Activated T-helper 1 cell treated with Interleukin-2 at 50 U/mL for 16 hours (primary cell): ENCODE results near the gene ICAM5.
"Not testable (repeated sequence)": the region's sequence is repeated elsewhere in the genome, so short reads cannot be mapped to it uniquely, and the experiment has no call there.

ENCODE experiments used
- DNase-seq: peaks from one replicate; pipeline ENCODE4 v3.0.0-alpha.2; 2020; ENCODE audit warnings: low read depth

The ICAM5 gene

DNA sequence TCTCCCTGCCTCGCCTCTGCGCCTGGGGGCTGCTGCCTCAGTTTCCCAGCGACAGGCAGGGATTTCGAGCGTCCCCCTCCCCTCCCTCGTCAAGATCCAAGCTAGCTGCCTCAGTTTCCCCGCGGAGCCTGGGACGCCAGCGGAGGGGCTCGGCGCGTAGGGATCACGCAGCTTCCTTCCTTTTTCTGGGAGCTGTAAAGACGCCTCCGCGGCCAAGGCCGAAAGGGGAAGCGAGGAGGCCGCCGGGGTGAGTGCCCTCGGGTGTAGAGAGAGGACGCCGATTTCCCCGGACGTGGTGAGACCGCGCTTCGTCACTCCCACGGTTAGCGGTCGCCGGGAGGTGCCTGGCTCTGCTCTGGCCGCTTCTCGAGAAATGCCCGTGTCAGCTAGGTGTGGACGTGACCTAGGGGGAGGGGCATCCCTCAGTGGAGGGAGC lies 19.6 kb upstream of the ICAM5 start:
- DNase-seq: peak; percentile 55

- peak; percentile 57 for DNase-seq
Observed at GRCh38 chr19:10270616-10271394, 18.9 kb upstream of the ICAM5 start, which contains the start of gene ICAM1. Gene ICAM1, plus strand, starts transcription at chr19:10271120. Its CDS starts 40 bp downstream, at chr19:10271160.

DNA sequence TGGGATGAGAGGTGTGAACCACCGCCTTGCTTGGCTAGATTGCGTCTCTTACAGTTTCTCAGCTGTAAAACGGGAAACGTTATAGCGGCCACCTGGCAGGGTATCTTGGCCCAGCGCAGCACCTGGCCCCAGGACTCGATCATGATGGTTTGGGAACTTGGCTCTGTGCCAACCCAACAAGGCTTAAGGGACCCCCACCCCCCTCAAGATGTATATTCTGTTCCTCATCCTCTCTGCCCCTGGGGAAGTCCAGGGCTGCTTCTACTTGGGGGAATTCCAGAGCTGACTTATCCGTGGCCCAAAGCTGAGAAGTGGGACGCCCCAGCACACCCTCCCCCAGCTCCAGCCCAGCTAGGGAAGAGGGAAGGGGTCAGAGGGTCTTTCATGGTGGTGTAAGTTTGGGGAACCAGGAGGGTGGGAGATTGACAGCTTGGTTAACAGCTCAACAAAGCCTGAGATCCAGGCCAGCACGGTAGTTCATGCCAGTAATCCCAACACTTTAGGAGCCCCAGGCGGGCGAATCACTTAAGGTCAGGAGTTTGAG lies 18.1 kb upstream of the ICAM5 start:
- no peak for DNase-seq

DNA sequence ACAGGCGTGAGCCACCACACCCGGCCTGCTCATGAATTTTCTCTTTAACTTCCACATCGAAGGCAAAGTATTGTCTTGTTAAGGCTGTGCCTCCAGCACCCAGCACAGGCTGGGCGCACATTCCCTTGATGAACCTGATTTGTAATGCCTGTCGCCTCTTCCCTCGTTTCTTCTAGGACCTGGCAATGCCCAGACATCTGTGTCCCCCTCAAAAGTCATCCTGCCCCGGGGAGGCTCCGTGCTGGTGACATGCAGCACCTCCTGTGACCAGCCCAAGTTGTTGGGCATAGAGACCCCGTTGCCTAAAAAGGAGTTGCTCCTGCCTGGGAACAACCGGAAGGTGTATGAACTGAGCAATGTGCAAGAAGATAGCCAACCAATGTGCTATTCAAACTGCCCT lies 15.2 kb upstream of the ICAM5 start:
- DNase-seq: no peak

DNA sequence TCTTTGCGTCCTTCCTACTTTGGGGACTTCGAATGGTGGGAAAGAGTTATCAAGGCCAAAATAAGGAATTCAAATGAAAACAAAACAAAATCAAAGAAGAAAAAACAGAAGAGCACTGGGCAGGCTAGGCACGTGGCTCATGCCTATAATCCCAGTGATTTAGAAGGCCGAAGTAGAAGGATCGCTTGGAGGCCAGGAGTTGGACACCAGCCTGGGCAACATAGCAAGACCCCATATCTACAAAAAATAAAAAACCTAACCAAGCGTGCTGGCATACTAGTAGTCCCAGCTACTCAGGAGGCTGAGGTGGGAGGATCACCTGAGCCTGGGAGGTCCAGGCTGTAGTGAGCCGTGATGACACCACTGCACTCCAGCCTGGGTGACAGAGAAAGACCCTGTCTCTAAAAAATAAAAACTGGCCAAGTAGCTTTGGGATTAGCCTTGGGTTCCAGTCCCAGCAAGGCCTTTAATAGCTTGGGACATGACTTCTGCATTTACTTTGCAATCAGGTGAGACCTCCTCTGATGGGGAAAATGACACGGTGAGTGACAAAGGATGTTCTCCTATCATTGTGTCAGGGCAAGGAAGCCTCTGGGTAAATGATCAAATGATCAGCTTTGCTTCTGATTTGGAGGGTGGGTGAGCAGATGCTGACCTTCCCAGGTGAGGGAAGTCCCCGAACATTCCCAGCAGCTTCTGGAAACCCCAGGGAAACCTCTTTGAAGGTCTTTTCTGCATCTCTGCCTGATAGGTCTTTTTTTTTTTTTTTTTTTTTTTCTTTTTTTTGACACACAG lies 11.8 kb upstream of the ICAM5 start:
- DNase-seq: no peak

DNA sequence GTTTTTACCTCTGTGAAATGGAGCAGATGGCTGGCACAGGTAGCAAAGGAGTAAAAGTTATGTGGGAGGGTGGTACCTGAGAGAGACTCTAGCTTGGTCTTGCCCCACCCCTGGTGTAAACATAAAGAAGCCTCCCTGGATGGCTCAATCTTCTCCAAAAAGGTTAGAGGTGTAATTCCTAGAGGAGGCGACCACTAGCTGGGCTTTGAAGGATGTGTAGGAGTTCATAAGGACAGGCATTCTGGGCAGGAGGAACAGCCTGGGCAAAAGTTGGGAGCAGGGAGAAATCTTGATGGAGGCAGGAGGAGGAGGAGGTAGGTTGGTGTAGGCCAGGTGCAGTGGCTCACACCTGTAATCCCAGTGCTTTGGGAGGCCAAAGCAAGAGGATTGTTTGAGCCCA lies 10.8 kb upstream of the ICAM5 start:
- no peak for DNase-seq

DNA sequence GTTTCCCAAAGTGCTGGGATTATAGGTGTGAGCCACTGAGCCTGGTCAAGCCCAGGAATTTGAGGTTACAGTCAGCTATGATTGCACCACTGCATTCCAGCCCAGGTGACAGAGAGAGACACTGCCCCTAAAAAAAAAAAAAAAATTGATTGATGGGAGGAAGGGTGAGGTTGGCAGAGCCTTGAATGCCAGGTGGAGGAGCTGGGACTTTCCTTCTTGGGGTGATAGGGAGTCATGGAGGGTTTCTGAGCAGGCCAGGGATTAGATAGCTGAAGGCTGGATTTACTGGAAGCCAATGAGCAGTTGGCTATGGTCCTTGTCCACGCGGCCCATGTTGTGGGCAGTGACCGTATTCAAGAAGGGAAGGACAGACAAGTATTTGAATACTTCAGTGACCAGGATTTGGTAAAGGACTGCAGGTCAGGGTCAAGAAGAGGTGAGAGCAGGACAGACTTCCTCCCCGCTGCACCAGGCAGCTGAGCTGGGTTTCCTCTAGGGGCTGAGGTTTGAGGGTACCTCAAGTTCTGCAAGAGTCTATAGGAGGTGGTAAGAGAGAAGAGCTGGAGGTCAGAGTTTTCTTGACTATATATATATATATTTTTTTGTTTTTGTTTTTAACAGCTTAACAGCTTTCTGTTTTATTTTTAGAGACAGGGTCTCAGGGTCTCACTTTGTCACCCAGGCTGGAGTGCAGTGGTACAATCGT lies 9.9 kb upstream of the ICAM5 start:
- no peak for DNase-seq

DNA sequence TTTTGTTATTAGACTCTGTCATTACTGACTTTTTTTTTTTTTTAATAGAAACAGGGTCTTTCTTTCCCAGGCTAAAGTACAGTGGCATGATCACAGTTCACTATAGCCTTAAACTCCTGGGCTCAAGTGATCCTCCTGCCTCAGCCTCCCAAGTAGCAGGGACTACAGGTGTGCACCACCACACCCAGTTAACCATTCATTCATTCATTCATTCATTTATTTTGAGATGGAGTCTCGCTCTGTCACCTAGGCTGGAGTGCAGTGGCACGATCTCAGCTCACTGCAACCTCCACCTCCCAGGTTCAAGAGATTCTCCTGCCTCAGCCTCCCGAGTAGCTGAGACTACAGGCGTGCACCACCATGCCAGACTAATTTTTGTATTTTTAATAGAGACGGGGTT lies 7.7 kb upstream of the ICAM5 start:
- DNase-seq: not testable (repeated sequence)

DNA sequence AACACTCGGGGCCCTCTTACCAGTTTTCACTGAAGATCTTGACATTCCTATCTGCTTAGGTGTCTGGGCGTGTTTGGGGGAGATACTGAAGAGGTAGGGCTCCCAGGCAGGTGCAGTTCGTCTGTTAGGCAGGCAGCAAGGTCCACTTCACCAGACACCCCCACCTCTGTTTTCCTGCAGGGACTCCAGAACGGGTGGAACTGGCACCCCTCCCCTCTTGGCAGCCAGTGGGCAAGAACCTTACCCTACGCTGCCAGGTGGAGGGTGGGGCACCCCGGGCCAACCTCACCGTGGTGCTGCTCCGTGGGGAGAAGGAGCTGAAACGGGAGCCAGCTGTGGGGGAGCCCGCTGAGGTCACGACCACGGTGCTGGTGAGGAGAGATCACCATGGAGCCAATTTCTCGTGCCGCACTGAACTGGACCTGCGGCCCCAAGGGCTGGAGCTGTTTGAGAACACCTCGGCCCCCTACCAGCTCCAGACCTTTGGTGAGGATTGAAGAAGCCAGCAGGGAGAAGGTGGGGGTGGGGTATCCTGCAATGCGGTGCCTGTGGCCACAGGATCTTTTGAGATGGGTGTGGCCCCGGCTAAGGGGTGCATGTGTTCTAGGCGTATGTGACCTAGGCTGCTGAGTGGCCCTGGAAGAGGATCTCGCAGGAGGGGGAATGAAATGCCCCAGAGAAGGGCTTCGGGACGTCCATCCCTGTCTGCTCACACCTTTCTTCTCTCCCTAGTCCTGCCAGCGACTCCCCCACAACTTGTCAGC lies 6.3 kb upstream of the ICAM5 start:
- DNase-seq: no peak

DNA sequence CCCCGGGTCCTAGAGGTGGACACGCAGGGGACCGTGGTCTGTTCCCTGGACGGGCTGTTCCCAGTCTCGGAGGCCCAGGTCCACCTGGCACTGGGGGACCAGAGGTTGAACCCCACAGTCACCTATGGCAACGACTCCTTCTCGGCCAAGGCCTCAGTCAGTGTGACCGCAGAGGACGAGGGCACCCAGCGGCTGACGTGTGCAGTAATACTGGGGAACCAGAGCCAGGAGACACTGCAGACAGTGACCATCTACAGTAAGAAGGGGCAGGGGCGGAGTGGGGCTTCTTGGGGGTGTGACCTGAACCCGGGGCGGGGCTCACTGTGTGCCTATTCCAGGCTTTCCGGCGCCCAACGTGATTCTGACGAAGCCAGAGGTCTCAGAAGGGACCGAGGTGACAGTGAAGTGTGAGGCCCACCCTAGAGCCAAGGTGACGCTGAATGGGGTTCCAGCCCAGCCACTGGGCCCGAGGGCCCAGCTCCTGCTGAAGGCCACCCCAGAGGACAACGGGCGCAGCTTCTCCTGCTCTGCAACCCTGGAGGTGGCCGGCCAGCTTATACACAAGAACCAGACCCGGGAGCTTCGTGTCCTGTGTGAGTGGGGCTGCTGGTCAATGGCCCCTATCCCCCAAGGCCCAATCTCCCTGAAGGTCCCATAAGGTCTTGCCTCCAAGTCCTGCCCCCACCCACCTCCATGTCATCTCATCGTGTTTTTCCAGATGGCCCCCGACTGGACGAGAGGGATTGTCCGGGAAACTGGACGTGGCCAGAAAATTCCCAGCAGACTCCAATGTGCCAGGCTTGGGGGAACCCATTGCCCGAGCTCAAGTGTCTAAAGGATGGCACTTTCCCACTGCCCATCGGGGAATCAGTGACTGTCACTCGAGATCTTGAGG lies 5.4 kb upstream of the ICAM5 start:
- DNase-seq: no peak

DNA sequence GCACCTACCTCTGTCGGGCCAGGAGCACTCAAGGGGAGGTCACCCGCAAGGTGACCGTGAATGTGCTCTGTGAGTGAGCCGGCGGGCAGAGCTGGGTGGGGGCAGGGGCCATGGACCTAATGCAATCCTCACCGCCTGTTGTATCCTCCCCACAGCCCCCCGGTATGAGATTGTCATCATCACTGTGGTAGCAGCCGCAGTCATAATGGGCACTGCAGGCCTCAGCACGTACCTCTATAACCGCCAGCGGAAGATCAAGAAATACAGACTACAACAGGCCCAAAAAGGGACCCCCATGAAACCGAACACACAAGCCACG lies 4.8 kb upstream of the ICAM5 start:
- DNase-seq: no peak

GRCh38 chr19:10285393-10285792 lies 4.4 kb upstream of the ICAM5 start:
- DNase-seq: no peak

DNA sequence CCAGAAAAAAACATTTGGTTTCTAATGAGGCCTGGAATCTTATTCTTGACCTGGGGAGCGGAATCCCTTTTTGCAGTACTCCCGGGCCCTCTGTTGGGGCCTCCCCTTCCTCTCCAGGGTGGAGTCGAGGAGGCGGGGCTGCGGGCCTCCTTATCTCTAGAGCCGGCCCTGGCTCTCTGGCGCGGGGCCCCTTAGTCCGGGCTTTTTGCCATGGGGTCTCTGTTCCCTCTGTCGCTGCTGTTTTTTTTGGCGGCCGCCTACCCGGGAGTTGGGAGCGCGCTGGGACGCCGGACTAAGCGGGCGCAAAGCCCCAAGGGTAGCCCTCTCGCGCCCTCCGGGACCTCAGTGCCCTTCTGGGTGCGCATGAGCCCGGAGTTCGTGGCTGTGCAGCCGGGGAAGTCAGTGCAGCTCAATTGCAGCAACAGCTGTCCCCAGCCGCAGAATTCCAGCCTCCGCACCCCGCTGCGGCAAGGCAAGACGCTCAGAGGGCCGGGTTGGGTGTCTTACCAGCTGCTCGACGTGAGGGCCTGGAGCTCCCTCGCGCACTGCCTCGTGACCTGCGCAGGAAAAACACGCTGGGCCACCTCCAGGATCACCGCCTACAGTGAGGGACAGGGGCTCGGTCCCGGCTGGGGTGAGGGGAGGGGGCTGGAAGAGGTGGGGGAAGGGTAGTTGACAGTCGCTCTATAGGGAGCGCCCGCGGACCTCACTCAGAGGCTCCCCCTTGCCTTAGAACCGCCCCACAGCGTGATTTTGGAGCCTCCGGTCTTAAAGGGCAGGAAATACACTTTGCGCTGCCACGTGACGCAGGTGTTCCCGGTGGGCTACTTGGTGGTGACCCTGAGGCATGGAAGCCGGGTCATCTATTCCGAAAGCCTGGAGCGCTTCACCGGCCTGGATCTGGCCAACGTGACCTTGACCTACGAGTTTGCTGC lies 2.7 kb upstream of the ICAM5 start, which contains the start of gene ICAM4:
Gene ICAM4, plus strand, starts transcription at position 153 of the 935 bp plus-strand sequence. Its CDS starts 58 bp downstream, at position 211.
- DNase-seq: no peak

GRCh38 chr19:10288662-10289166 lies 1.0 kb upstream of the ICAM5 start:
- DNase-seq: no peak

GRCh38 chr19:10289167-10289835 lies 451 bp upstream of the ICAM5 start:
- DNase-seq: peak; percentile 26

DNA sequence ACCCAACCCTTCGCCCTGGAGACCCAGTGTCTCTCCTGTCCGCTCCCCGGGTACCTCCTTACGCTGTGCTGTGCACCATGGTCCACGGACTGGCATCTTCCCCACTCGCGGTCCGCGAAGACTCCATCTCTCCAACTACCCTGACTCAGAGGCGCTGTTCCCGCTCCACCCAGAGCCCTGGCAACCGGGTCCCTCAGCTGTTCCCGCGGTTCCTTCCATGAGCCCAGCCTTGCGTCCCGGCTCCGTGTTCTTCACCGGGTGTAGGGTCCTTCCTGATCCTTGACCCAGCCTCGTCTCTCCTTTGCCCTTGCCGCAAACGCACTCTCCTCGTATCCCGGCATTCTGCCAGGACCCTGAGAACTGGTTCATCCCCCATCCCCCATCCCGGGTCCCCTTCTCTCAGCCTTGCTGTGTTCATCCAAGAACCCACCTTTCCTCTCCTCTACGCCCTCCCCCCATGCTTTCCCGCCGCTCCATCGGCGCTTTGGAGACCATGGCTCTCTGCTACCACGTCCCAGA lies 664 bp downstream of the ICAM5 start:
- no peak for DNase-seq

GRCh38 chr19:10290876-10291553 lies 1.3 kb downstream of the ICAM5 start:
- DNase-seq: no peak
